Type B pancreatic cell (in vitro differentiated cells): Measurements from ENCODE around the gene TPM2. TPM values are rescaled to one million over a fixed set of nuclear protein-coding genes. Genes with fewer than 3 reads are reported as not detected.

Experiments used
- DNase-seq: peaks from one replicate; pipeline ENCODE4 v3.0.0; 2021; ENCODE audit warnings: mixed read lengths; ENCODE audit not compliant: unreplicated experiment; ENCODE audit errors: extremely low spot score
- H3K27ac Mint-ChIP-seq: 2 replicates; pipeline ENCODE4 v1.8.0; 2021; ENCODE audit warnings: mild to moderate bottlenecking, mixed read lengths
- H3K27me3 Mint-ChIP-seq: 2 replicates; pipeline ENCODE4 v1.8.0; 2021; ENCODE audit warnings: mixed read lengths
- H3K36me3 Mint-ChIP-seq: 2 replicates; pipeline ENCODE4 v1.8.0; 2021; ENCODE audit warnings: mixed read lengths
- H3K4me1 Mint-ChIP-seq: one replicate; pipeline ENCODE4 v1.8.0; 2021; ENCODE audit warnings: mixed read lengths; ENCODE audit not compliant: unreplicated experiment
- H3K4me3 Mint-ChIP-seq: 2 replicates; pipeline ENCODE4 v1.8.0; 2021; ENCODE audit warnings: mild to moderate bottlenecking, mixed read lengths
- H3K9me3 Mint-ChIP-seq: 2 replicates; pipeline ENCODE4 v1.8.0; 2021; ENCODE audit warnings: mixed read lengths
- long read RNA-seq: library from polyadenylated mRNA; unstranded; transcript quantifications from one replicate; pipeline ENCODE4 v2.0.0, GENCODE V29; 2020
- total RNA-seq: library from RNA; stranded (reverse); gene quantifications from 2 replicates; pipeline ENCODE4 v1.2.1, GENCODE V29; 2021; ENCODE audit warnings: low replicate concordance
- TF ChIP-seq, protein P1 (sequence below): fragments of 200-600 bp; sonication (generic); conservative IDR thresholded peaks from 2 replicates; pipeline ENCODE4 v1.5.0; 2021; ENCODE audit warnings: antibody characterized with exemption, mild to moderate bottlenecking

TPM2 gene
- total RNA-seq: 17.7 and 241 TPM in 2 replicates
- long read RNA-seq, transcript TPM2-203 (9 exons, 1,183 nt): major isoform, 6 of 10 reads
- long read RNA-seq, partial matches to known transcripts: 1 of 10 reads
- long read RNA-seq, other reads (novel, unspliced or antisense): 1 of 10 reads

DNA sequence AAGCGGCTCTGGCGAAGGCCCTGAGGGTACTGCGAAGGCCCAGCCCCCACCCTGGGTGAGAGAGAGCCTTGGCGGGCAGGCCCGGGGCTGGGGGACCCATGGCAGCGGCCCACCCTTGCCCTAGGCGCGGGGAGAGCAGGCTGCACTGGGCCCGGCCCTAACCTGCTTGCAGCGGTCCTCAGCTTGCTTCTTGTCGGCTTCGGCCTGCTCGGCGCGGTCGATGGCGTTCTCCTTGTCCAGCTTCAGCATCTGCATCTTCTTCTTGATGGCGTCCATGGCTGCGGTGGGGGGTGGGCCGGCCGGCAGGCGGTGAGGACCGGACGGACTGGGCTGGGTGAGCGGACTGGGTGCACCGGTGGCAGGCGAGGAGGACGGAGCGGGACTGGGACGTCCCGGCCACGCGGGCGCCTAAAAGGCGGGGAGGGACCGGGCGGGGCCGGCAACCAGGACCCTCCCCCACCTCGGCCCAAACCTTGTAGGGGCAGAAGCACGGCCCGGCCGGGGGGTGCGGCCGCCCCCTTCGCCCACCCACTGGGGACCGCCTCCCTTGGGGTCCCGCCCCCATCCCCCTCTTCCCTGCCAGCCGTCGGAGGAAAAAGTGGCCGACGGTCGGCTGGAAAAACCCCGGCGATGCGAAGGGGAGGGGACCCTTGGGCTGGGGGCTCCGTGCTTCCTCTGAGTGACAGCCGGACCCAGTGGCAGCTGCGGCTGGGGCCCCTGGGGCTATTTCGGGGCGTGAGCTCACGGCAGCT lies at the start of gene TPM2:
Gene TPM2, minus strand, starts transcription at position 384 of the 752 bp plus-strand sequence. Its CDS starts 108 bp downstream, at position 276.
- DNase-seq: peak; percentile 80
- Mint-ChIP-seq H3K9me3 (no peaks in the 10 kb centered on the region), H3K27me3 (no peaks in the 10 kb centered on the region), H3K4me3 (peak within 1 kb of the TSS; percentile 91), H3K36me3 (peaks cover 10% of the 10 kb centered on the region), H3K27ac (peak within 1 kb of the TSS; percentile 74), H3K4me1 (peaks cover 34% of the 10 kb centered on the region)
- TF ChIP-seq, protein P1, sequence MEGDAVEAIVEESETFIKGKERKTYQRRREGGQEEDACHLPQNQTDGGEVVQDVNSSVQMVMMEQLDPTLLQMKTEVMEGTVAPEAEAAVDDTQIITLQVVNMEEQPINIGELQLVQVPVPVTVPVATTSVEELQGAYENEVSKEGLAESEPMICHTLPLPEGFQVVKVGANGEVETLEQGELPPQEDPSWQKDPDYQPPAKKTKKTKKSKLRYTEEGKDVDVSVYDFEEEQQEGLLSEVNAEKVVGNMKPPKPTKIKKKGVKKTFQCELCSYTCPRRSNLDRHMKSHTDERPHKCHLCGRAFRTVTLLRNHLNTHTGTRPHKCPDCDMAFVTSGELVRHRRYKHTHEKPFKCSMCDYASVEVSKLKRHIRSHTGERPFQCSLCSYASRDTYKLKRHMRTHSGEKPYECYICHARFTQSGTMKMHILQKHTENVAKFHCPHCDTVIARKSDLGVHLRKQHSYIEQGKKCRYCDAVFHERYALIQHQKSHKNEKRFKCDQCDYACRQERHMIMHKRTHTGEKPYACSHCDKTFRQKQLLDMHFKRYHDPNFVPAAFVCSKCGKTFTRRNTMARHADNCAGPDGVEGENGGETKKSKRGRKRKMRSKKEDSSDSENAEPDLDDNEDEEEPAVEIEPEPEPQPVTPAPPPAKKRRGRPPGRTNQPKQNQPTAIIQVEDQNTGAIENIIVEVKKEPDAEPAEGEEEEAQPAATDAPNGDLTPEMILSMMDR: no peak

DNA sequence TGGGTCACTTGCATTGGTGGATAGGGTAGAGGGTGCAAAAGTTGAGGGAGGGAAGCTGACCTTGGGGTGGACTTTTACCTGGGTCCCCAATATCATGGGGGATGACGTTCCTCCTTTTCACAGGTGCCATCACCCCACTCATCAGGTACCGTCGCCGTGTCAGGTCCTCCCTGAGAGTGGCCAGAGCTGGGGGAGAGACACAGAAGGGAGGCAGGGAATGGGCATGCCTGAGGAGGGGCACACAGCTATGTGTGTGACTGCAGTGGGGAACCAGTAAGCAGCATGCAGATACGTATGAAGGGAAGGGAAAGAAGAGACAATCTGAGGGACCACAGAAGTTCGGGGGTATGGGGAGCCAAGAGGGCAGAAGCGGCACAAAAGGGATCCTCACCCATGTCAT lies 49.2 kb upstream of the TPM2 start:
- Mint-ChIP-seq H3K4me3 (no peak overlapping the region), H3K36me3 (peaks cover 41% of the 10 kb centered on the region), H3K4me1 (no peaks in the 10 kb centered on the region), H3K9me3 (no peaks in the 10 kb centered on the region), H3K27me3 (no peaks in the 10 kb centered on the region), H3K27ac (peak overlapping the region; percentile 18)
- TF ChIP-seq, protein P1: no peak
- DNase-seq: no peak

DNA sequence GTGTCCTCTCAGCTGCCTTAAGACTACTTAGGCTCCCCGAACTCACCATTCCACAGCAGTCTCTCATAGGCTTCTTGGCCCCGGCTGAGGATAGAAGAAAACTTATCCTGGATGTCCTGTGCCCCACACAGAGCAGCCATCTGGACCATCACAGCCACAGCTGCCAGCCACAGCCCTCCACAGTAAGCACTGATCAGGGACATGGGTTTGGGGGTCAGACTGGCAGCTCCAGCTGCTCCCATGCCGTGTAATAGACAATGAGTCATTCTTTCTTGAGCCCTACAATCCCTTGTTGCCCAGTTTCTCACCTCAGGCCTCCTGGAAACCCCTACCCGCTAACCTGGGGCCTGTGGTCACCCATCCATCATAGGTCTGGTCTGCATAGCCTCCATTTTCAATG lies 48.5 kb upstream of the TPM2 start:
- TF ChIP-seq, protein P1: no peak
- no peak overlapping the region for H3K4me3 Mint-ChIP-seq
- peaks cover 4% of the 10 kb centered on the region for H3K4me1 Mint-ChIP-seq
- no peaks in the 10 kb centered on the region for H3K27me3 Mint-ChIP-seq
- H3K9me3 Mint-ChIP-seq: no peaks in the 10 kb centered on the region
- peak overlapping the region; percentile 48 for H3K27ac Mint-ChIP-seq
- H3K36me3 Mint-ChIP-seq: peaks cover 37% of the 10 kb centered on the region
- no peak for DNase-seq

DNA sequence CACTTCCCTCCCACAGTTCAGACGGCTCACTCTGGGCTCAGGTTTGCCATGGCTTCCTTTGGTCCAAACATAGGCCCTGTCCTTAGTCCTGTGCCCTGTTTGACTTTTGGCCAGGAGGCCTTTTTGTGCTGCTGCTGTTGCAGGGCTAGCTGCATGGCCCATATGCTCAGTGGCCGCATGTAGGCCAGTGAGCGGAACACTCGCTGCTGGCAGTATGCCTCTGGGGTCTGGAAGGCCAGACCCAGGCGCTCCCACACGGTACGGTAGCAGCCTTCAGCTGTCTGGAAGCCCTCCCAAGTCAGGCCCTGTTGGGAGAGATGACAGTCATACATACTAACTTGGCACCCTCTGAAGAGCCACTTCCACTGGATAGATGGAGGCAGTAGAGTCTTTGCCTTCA lies 47.4 kb upstream of the TPM2 start:
- Mint-ChIP-seq H3K9me3 (no peaks in the 10 kb centered on the region), H3K36me3 (peaks cover 35% of the 10 kb centered on the region), H3K4me3 (no peak overlapping the region), H3K4me1 (peaks cover 7% of the 10 kb centered on the region), H3K27ac (peak overlapping the region; percentile 18), H3K27me3 (no peaks in the 10 kb centered on the region)
- TF ChIP-seq, protein P1: no peak
- no peak for DNase-seq

DNA sequence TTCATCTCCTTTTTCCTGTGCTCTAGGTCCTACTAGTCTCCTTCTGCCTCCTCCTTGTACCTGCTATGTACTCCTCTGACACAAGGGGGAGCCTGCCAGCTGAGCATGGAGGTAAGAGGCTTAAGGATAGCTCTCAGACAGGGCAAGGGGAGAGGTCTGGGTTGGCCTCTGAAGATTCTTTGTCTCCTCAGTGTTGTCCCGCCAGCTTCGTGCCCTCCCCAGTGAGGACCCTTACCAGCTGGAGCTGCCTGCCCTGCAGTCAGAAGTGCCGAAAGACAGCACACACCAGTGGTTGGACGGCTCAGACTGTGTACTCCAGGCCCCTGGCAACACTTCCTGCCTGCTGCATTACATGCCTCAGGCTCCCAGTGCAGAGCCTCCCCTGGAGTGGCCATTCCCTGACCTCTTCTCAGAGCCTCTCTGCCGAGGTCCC lies 46.5 kb upstream of the TPM2 start:
- H3K36me3 Mint-ChIP-seq: peaks cover 36% of the 10 kb centered on the region
- peaks cover 13% of the 10 kb centered on the region for H3K4me1 Mint-ChIP-seq
- no peaks in the 10 kb centered on the region for H3K9me3 Mint-ChIP-seq
- H3K4me3 Mint-ChIP-seq: peak overlapping the region; percentile 26
- no peaks in the 10 kb centered on the region for H3K27me3 Mint-ChIP-seq
- DNase-seq: no peak
- H3K27ac Mint-ChIP-seq: peak overlapping the region; percentile 30
- TF ChIP-seq, protein P1: peak; percentile 84
